ENCODE results near the gene AFDN.
A peak's percentile ranks its signal among the peaks of the same experiment; 100 is the strongest.
"Not testable (repeated sequence)": the region's sequence is repeated elsewhere in the genome, so short reads cannot be mapped to it uniquely, and the experiment has no call there.

Gene AFDN

GRCh38 chr6:167957626-167958025, 130.9 kb downstream of the AFDN start:
- no peaks in the 10 kb centered on the region for H3K27me3 Mint-ChIP-seq
- no peak for DNase-seq
- no peaks in the 10 kb centered on the region for H3K9me3 Mint-ChIP-seq
- no peaks in the 10 kb centered on the region for H3K36me3 Mint-ChIP-seq (ENCODE audit: low read depth)
- ATAC-seq: no peak
- H3K4me3 Mint-ChIP-seq: no peak overlapping the region
- no peaks in the 10 kb centered on the region for H3K4me1 Mint-ChIP-seq
- H3K27ac Mint-ChIP-seq: no peak overlapping the region

- no peak overlapping the region for H3K4me3 Mint-ChIP-seq
- no peak overlapping the region for H3K27ac Mint-ChIP-seq
- H3K27me3 Mint-ChIP-seq: no peaks in the 10 kb centered on the region
These were observed 133.9 kb downstream of the AFDN start for GRCh38 chr6:167960579-167960978.

GRCh38 chr6:167962711-167963110, 136.0 kb downstream of the AFDN start:
- H3K9me3 Mint-ChIP-seq: no peaks in the 10 kb centered on the region
- no peaks in the 10 kb centered on the region for H3K27me3 Mint-ChIP-seq
- DNase-seq (no peak), ATAC-seq (no peak)
- no peak overlapping the region for H3K27ac Mint-ChIP-seq
- peaks cover 2% of the 10 kb centered on the region for H3K36me3 Mint-ChIP-seq (ENCODE audit: low read depth)
- no peak overlapping the region for H3K4me3 Mint-ChIP-seq
- no peaks in the 10 kb centered on the region for H3K4me1 Mint-ChIP-seq

More at GRCh38 chr6:167960579-167960978, 133.9 kb downstream of the AFDN start:
- Mint-ChIP-seq H3K9me3 (no peaks in the 10 kb centered on the region), H3K4me1 (no peaks in the 10 kb centered on the region), H3K36me3 (ENCODE audit: low read depth) (no peaks in the 10 kb centered on the region)
- ATAC-seq: no peak
- DNase-seq: no peak

GRCh38 chr6:167963589-167964057, 136.9 kb downstream of the AFDN start:
- Mint-ChIP-seq H3K4me3 (no peak overlapping the region), H3K27ac (no peak overlapping the region), H3K9me3 (no peaks in the 10 kb centered on the region), H3K36me3 (ENCODE audit: low read depth) (peaks cover 2% of the 10 kb centered on the region), H3K4me1 (no peaks in the 10 kb centered on the region), H3K27me3 (no peaks in the 10 kb centered on the region)
- ATAC-seq: no peak
- no peak for DNase-seq

GRCh38 chr6:167965592-167966539, 139.2 kb downstream of the AFDN start:
- Mint-ChIP-seq H3K4me1 (no peaks in the 10 kb centered on the region), H3K4me3 (no peak overlapping the region), H3K27me3 (no peaks in the 10 kb centered on the region), H3K36me3 (ENCODE audit: low read depth) (peaks cover 2% of the 10 kb centered on the region), H3K9me3 (no peaks in the 10 kb centered on the region), H3K27ac (no peak overlapping the region)
- ATAC-seq (no peak), DNase-seq (no peak)

GRCh38 chr6:167966540-167966905, 139.8 kb downstream of the AFDN start:
- ATAC-seq (no peak), DNase-seq (no peak)
- Mint-ChIP-seq H3K36me3 (ENCODE audit: low read depth) (peaks cover 2% of the 10 kb centered on the region), H3K4me1 (no peaks in the 10 kb centered on the region), H3K4me3 (no peak overlapping the region), H3K27me3 (no peaks in the 10 kb centered on the region), H3K9me3 (no peaks in the 10 kb centered on the region), H3K27ac (no peak overlapping the region)

- Mint-ChIP-seq H3K27me3 (no peaks in the 10 kb centered on the region), H3K36me3 (ENCODE audit: low read depth) (peaks cover 2% of the 10 kb centered on the region), H3K27ac (no peak overlapping the region), H3K4me1 (no peaks in the 10 kb centered on the region), H3K9me3 (no peaks in the 10 kb centered on the region), H3K4me3 (no peak overlapping the region)
- ATAC-seq (no peak), DNase-seq (peak; percentile 22)
These were observed 141.4 kb downstream of the AFDN start for GRCh38 chr6:167968091-167968490.

GRCh38 chr6:167970230-167970629, 143.5 kb downstream of the AFDN start:
- no peaks in the 10 kb centered on the region for H3K4me1 Mint-ChIP-seq
- H3K27ac Mint-ChIP-seq: no peak overlapping the region
- H3K4me3 Mint-ChIP-seq: no peak overlapping the region
- peaks cover 2% of the 10 kb centered on the region for H3K36me3 Mint-ChIP-seq (ENCODE audit: low read depth)
- no peaks in the 10 kb centered on the region for H3K9me3 Mint-ChIP-seq
- ATAC-seq: no peak
- no peaks in the 10 kb centered on the region for H3K27me3 Mint-ChIP-seq
- DNase-seq: no peak

GRCh38 chr6:167972193-167972592, 145.5 kb downstream of the AFDN start:
- Mint-ChIP-seq H3K9me3 (no peaks in the 10 kb centered on the region), H3K36me3 (ENCODE audit: low read depth) (no peaks in the 10 kb centered on the region), H3K27ac (no peak overlapping the region), H3K4me3 (no peak overlapping the region), H3K27me3 (no peaks in the 10 kb centered on the region), H3K4me1 (no peaks in the 10 kb centered on the region)
- DNase-seq (no peak), ATAC-seq (no peak)

- ATAC-seq: no peak
- Mint-ChIP-seq H3K36me3 (ENCODE audit: low read depth) (no peaks in the 10 kb centered on the region), H3K4me1 (no peaks in the 10 kb centered on the region), H3K9me3 (no peaks in the 10 kb centered on the region), H3K27ac (no peak overlapping the region), H3K27me3 (peaks cover 2% of the 10 kb centered on the region), H3K4me3 (no peak overlapping the region)
- no peak for DNase-seq
These were observed 146.6 kb downstream of the AFDN start for GRCh38 chr6:167973148-167973885.

GRCh38 chr6:167974640-167975344, 148.1 kb downstream of the AFDN start:
- DNase-seq: no peak
- H3K36me3 Mint-ChIP-seq (ENCODE audit: low read depth): no peaks in the 10 kb centered on the region
- no peak overlapping the region for H3K4me3 Mint-ChIP-seq
- H3K4me1 Mint-ChIP-seq: no peaks in the 10 kb centered on the region
- no peaks in the 10 kb centered on the region for H3K9me3 Mint-ChIP-seq
- H3K27me3 Mint-ChIP-seq: peaks cover 2% of the 10 kb centered on the region
- no peak for ATAC-seq
- H3K27ac Mint-ChIP-seq: no peak overlapping the region

- Mint-ChIP-seq H3K4me1 (no peaks in the 10 kb centered on the region), H3K36me3 (ENCODE audit: low read depth) (no peaks in the 10 kb centered on the region), H3K4me3 (no peak overlapping the region), H3K27me3 (peaks cover 2% of the 10 kb centered on the region), H3K27ac (no peak overlapping the region), H3K9me3 (no peaks in the 10 kb centered on the region)
- DNase-seq: no peak
- no peak for ATAC-seq
These were observed 148.7 kb downstream of the AFDN start for GRCh38 chr6:167975458-167975857.

GRCh38 chr6:167976116-167976657, 149.5 kb downstream of the AFDN start:
- not testable (repeated sequence) for H3K27me3 Mint-ChIP-seq; H3K27ac Mint-ChIP-seq; H3K9me3 Mint-ChIP-seq; ATAC-seq; DNase-seq; H3K4me1 Mint-ChIP-seq; H3K36me3 Mint-ChIP-seq (ENCODE audit: low read depth); H3K4me3 Mint-ChIP-seq

- no peak overlapping the region for H3K27ac Mint-ChIP-seq
- peaks cover 2% of the 10 kb centered on the region for H3K27me3 Mint-ChIP-seq
- no peak overlapping the region for H3K4me3 Mint-ChIP-seq
- no peaks in the 10 kb centered on the region for H3K36me3 Mint-ChIP-seq (ENCODE audit: low read depth)
- ATAC-seq (no peak), DNase-seq (no peak)
- H3K9me3 Mint-ChIP-seq: no peaks in the 10 kb centered on the region
- H3K4me1 Mint-ChIP-seq: no peaks in the 10 kb centered on the region
These were observed 150.0 kb downstream of the AFDN start for GRCh38 chr6:167976708-167977107.
